Activated CD8-positive, alpha-beta memory T cell treated with anti-CD3 and anti-CD28 coated beads, Interleukin-2, amount 10 ng/mL, durations not matched to agents 7 days and 5 days (primary cell): ENCODE data around the gene GANAB. TPM values are rescaled to one million over a fixed set of nuclear protein-coding genes. Genes with fewer than 3 reads are reported as not detected.
"Not testable (repeated sequence)": the region's sequence is repeated elsewhere in the genome, so short reads cannot be mapped to it uniquely, and the experiment has no call there.

Source experiments
- ATAC-seq: fragments of 150-1000 bp; cut with Tn5 transposase; one replicate; pipeline ENCODE4 v1.10.0; 2021; ENCODE audit warnings: moderate library complexity
- CTCF ChIA-PET: fragments of 350-600 bp; sonication (Branson Sonifier 250); formaldehyde crosslinking; loops from one replicate; lab custom pipeline; 2021; ENCODE audit warnings: antibody characterized with exemption; lab: Charles Lee
- DNase-seq: peaks from one replicate; pipeline ENCODE4 v3.0.0-alpha.2; 2020
- H3K27ac Mint-ChIP-seq: one replicate; pipeline ENCODE4 v1.8.0; 2021; ENCODE audit warnings: mild to moderate bottlenecking, mixed read lengths
- H3K27me3 Mint-ChIP-seq: one replicate; pipeline ENCODE4 v1.8.0; 2021; ENCODE audit warnings: mixed read lengths
- H3K36me3 Mint-ChIP-seq: one replicate; pipeline ENCODE4 v1.8.0; 2021; ENCODE audit warnings: mild to moderate bottlenecking, mixed read lengths
- H3K4me1 Mint-ChIP-seq: one replicate; pipeline ENCODE4 v1.8.0; 2021; ENCODE audit warnings: mixed read lengths
- H3K4me3 Mint-ChIP-seq: one replicate; pipeline ENCODE4 v1.8.0; 2021; ENCODE audit warnings: mild to moderate bottlenecking, moderate library complexity, mixed read lengths
- H3K9me3 Mint-ChIP-seq: one replicate; pipeline ENCODE4 v1.8.0; 2022; ENCODE audit warnings: low read depth, mixed read lengths
- total RNA-seq, 2 experiments: library from RNA; stranded (reverse); gene quantifications; one replicate each; pipeline ENCODE4 v1.2.3, GENCODE V29; 2021

The GANAB gene
- total RNA-seq, 2 experiments from 2014 or later: 248 to 275 TPM

DNA sequence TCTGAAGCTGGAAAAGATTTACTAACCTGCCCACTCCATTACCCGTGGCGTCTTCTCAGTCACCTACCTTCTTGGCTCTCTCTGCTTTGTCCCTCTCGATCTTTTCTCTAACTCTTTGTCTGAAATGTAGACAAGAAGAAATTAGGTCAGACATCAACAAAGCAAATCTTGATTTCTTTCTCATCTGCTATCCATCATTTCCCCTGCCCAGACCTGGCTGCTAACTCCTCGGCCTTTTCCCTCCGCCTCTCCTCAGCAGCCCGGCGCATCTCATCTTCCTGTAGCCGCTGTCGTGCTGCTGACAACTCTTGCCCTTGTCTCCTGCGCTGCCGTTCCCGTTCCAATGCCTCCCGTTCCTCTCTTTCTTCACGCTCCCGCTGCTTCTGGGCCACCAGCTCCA, 31.3 kb upstream of the GANAB start:
- Mint-ChIP-seq H3K27me3 (no peaks in the 10 kb centered on the region), H3K4me1 (peaks cover 44% of the 10 kb centered on the region), H3K36me3 (peaks cover 23% of the 10 kb centered on the region), H3K4me3 (peak overlapping the region; percentile 84), H3K9me3 (no peaks in the 10 kb centered on the region), H3K27ac (peak overlapping the region; percentile 90)
- no peak for DNase-seq
- CTCF ChIA-PET: interaction anchor here (1.0 to 2.1 kb wide), 3 partner anchors 13 to 184 kb away, joined by 3 to 7 read pairs (median 5); partner anchors contain the start of genes C11orf98, CSKMT, EML3 and ROM1
- ATAC-seq: no peak

DNA sequence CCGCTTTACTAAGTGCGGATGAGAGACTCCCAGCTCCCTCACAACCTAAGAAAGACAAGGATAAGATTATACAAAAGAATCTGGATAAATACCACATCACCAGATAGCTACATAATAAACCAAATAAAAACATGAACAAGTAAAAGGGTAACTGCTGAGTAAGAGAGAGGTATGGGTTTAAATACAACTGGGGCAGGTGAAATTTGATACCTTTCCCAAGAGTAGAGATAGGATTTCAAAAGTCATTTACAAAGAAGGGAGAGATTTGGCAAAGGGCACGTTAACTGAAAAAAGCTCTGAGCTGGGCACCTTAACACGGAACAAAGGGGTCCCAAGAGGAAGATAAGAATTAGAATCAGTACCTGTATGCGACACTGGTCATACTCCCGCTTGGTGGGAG, 30.7 kb upstream of the GANAB start:
- Mint-ChIP-seq H3K4me3 (peak overlapping the region; percentile 46), H3K27ac (peak overlapping the region; percentile 90), H3K27me3 (no peaks in the 10 kb centered on the region), H3K9me3 (no peaks in the 10 kb centered on the region), H3K4me1 (peaks cover 50% of the 10 kb centered on the region), H3K36me3 (peaks cover 25% of the 10 kb centered on the region)
- ATAC-seq (no peak), DNase-seq (no peak)
- CTCF ChIA-PET: interaction anchor here (1.0 to 2.1 kb wide), 5 partner anchors 12 to 204 kb away, joined by 3 to 7 read pairs (median 4); partner anchors contain the start of genes C11orf98, CSKMT, EML3 and ROM1

DNA sequence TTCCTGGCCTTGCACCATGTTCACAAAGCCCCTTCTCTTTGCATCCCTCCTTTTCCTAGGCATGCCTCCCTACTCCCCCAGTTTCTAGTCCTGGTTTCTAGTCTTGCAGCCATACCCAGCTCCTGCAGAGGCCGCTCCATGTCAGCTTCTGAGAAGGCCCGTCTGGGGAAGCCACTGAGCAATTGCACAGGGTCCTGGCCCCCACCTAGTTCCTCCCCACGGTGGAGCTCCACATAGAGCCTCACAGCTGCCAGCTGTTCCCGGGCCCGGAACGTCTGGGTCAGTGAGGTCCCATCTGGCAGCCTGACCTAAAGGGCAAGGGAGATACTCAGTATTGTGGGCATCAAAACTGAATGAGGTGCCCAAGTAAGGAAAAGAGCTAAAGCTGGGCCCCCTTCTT, 30.3 kb upstream of the GANAB start:
- peak overlapping the region; percentile 90 for H3K27ac Mint-ChIP-seq
- H3K9me3 Mint-ChIP-seq: no peaks in the 10 kb centered on the region
- ATAC-seq (no peak), DNase-seq (no peak)
- H3K4me3 Mint-ChIP-seq: no peak overlapping the region
- H3K27me3 Mint-ChIP-seq: no peaks in the 10 kb centered on the region
- CTCF ChIA-PET: interaction anchor here (1.0 to 2.1 kb wide), 6 partner anchors 12 to 282 kb away, joined by 3 to 7 read pairs (median 4); partner anchors contain the start of genes C11orf98, CSKMT, EML3 and ROM1
- H3K36me3 Mint-ChIP-seq: peaks cover 26% of the 10 kb centered on the region
- H3K4me1 Mint-ChIP-seq: peaks cover 51% of the 10 kb centered on the region

DNA sequence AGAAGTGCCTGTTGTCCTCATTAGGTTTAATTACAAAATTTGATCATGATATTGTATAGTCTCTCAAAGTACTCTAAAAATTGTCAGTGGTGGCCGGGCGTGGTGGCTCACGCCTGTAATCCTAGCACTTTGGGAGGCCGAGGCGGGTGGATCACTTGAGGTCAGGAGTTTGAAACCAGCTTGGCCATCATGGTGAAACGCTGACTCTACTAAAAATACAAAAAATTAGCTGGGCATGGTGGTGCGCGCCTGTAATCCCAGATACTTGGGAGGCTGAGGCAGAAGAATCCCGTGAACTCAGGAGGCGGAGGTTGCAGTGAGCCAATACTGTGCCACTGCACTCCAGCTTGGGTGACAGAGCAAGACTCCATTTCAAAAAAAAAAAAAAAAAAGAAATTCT, 29.0 kb upstream of the GANAB start:
- peaks cover 34% of the 10 kb centered on the region for H3K36me3 Mint-ChIP-seq
- H3K4me3 Mint-ChIP-seq, H3K9me3 Mint-ChIP-seq, H3K27ac Mint-ChIP-seq, ATAC-seq, DNase-seq, H3K27me3 Mint-ChIP-seq: not testable (repeated sequence)
- CTCF ChIA-PET: interaction anchor here (1.6 to 3.5 kb wide), 2 partner anchors 10 to 281 kb away, joined by 3 to 15 read pairs; partner anchors contain the start of genes C11orf98 and CSKMT
- H3K4me1 Mint-ChIP-seq: peaks cover 50% of the 10 kb centered on the region

DNA sequence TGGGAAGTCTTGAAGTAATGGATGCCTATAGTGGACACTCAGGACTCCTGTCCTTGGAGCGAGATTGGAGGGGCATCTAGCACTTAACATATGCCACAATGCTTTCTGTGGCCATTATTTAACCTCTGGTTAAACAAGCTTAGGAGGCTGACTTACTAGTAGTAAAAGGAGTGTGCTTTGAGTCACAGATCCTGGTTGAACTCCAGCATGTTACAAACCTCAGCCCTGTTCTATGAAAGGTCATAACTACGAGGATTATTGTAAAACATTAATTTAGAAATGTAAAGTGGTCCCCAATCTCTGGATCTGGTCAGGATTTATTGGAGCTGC, 26.7 kb upstream of the GANAB start:
- H3K4me1 Mint-ChIP-seq: peaks cover 60% of the 10 kb centered on the region
- no peaks in the 10 kb centered on the region for H3K27me3 Mint-ChIP-seq
- peak overlapping the region; percentile 96 for H3K27ac Mint-ChIP-seq
- CTCF ChIA-PET: interaction anchor here (0.9 to 7.7 kb wide), 5 partner anchors 8 to 279 kb away, joined by 3 to 50 read pairs (median 5); partner anchors contain the start of genes C11orf98, CSKMT, TMEM179B and TUT1
- peak overlapping the region; percentile 95 for H3K4me3 Mint-ChIP-seq
- no peaks in the 10 kb centered on the region for H3K9me3 Mint-ChIP-seq
- H3K36me3 Mint-ChIP-seq: peaks cover 39% of the 10 kb centered on the region
- DNase-seq: no peak
- no peak for ATAC-seq

DNA sequence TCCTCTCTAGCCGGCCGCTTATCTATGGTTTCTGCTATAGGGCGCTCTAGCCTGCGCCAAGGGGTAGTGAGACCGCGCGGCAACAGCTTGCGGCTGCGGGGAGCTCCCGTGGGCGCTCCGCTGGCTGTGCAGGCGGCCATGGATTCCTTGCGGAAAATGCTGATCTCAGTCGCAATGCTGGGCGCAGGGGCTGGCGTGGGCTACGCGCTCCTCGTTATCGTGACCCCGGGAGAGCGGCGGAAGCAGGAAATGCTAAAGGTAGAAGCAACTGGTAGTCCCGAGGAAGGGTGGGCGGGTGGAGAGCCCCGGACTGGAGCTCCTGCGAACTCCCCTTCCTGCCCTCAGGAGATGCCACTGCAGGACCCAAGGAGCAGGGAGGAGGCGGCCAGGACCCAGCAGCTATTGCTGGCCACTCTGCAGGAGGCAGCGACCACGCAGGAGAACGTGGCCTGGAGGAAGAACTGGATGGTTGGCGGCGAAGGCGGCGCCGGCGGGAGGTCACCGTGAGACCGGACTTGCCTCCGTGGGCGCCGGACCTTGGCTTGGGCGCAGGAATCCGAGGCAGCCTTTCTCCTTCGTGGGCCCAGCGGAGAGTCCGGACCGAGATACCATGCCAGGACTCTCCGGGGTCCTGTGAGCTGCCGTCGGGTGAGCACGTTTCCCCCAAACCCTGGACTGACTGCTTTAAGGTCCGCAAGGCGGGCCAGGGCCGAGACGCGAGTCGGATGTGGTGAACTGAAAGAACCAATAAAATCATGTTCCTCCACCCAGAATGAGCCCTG, 25.4 kb upstream of the GANAB start, which contains the start of the genes LBHD1 and UQCC3:
TSS of gene LBHD1 (minus strand) at position 660 of the 782 bp plus-strand sequence. CDS start 2,236 bp downstream, outside the sequence.
TSS of gene UQCC3 (plus strand) at position 66 of the 782 bp plus-strand sequence. CDS start at position 139, 73 bp downstream.
- CTCF ChIA-PET: interaction anchor here (0.7 to 7.7 kb wide), 18 partner anchors 10 to 285 kb away, joined by 3 to 50 read pairs (median 5); partner anchors contain the start of genes INTS5, MTA2, TAF6L and TMEM179B
- peak within 1 kb of the TSS; percentile 96 for H3K27ac Mint-ChIP-seq
- no peaks in the 10 kb centered on the region for H3K9me3 Mint-ChIP-seq
- DNase-seq (peak; percentile 96), ATAC-seq (peak; percentile 83)
- peak within 1 kb of the TSS; percentile 95 for H3K4me3 Mint-ChIP-seq
- peaks cover 38% of the 10 kb centered on the region for H3K36me3 Mint-ChIP-seq
- peaks cover 54% of the 10 kb centered on the region for H3K4me1 Mint-ChIP-seq
- H3K27me3 Mint-ChIP-seq: no peaks in the 10 kb centered on the region

DNA sequence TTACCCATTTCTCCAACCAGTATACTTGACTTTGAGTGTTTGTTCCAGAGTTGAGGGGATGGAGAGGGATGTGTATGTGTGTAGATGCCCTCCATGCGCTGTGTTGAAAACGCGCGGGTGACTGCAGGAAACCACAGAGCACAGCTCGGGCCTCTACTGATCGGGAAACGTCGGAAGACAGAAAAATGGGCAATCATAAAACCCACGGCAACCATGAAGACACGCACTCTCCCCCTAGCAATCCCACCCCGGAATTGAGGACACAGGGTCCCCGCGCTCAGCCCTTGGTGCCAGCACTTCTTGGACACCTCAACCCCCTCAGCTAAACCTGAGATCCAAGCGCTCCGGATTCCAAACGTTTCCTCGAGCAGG, 24.8 kb upstream of the GANAB start:
- DNase-seq (no peak), ATAC-seq (peak; percentile 20)
- Mint-ChIP-seq H3K4me1 (peaks cover 55% of the 10 kb centered on the region), H3K27me3 (no peaks in the 10 kb centered on the region), H3K27ac (peak overlapping the region; percentile 96), H3K9me3 (no peaks in the 10 kb centered on the region), H3K36me3 (peaks cover 40% of the 10 kb centered on the region), H3K4me3 (peak overlapping the region; percentile 95)
- CTCF ChIA-PET: interaction anchor here (0.7 to 7.7 kb wide), 13 partner anchors 10 to 247 kb away, joined by 3 to 50 read pairs (median 5); partner anchors contain the start of genes MTA2, TAF6L, TMEM179B and TUT1

DNA sequence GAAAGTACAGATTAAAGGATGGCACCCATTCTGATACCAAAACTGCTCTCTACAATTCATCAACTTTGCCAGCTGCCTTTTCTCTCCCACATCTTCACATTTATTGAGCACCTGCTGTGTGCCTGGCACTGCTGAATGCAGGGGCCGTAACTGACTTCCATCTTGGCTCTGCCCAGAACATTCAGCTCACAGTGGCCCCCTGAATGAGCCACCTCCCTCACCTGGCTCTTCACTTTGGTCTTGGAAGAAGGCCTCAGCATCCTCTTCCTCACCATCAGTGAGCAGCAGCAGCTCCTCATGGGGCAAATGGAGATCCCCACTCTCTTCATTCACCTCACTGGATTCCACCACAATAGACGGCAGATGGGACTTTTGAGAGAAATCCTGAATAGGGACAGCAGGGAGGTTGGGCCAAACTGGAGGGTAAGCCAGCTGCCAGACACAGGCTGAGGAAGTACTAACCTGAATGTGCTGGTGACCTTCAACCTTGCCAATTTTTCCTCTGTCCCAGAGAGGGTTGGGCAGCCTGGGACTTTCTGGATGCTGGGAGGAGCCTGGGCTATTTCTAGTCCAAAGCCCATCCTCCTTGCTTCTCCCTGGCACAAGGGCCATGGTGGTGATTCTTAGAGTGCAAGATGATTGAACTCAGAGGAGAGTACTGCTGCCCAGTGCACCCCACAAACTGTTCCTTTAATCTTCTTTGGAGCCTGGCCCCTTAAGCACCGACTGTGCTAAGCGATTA, 23.2 kb upstream of the GANAB start:
- peaks cover 53% of the 10 kb centered on the region for H3K4me1 Mint-ChIP-seq
- no peak for ATAC-seq
- CTCF ChIA-PET: interaction anchor here (0.9 to 7.7 kb wide), 9 partner anchors 11 to 245 kb away, joined by 3 to 50 read pairs (median 5); partner anchors contain the start of gene TUT1
- H3K36me3 Mint-ChIP-seq: peaks cover 43% of the 10 kb centered on the region
- H3K4me3 Mint-ChIP-seq: peak overlapping the region; percentile 95
- no peaks in the 10 kb centered on the region for H3K27me3 Mint-ChIP-seq
- DNase-seq: no peak
- H3K9me3 Mint-ChIP-seq: no peaks in the 10 kb centered on the region
- H3K27ac Mint-ChIP-seq: peak overlapping the region; percentile 96

DNA sequence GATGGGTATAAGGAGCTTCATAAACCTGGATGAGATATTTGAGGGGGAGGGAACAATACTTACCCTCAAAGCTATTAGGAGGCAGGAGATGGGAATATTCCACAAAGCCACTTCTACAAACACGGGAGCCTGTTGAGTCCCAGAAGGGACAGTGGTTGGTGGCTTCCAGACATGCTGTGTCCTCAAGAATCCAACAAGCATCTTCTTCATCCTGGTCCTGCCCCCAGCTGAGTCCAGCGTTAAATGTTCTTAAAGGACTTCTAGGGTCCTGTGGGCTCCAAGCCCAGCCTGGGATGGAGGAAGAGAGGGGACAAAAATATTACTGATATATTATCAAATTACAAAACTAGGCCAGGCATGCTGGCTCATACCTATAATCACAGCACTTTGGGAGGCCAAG, 21.0 kb upstream of the GANAB start:
- no peak for ATAC-seq
- Mint-ChIP-seq H3K27me3 (no peaks in the 10 kb centered on the region), H3K36me3 (peaks cover 49% of the 10 kb centered on the region), H3K9me3 (no peaks in the 10 kb centered on the region), H3K27ac (peak overlapping the region; percentile 95), H3K4me3 (peak overlapping the region; percentile 97), H3K4me1 (peaks cover 51% of the 10 kb centered on the region)
- no peak for DNase-seq
- CTCF ChIA-PET: interaction anchor here (0.8 to 7.7 kb wide), 6 partner anchors 12 to 124 kb away, joined by 3 to 50 read pairs (median 4); partner anchors contain the start of gene TUT1

DNA sequence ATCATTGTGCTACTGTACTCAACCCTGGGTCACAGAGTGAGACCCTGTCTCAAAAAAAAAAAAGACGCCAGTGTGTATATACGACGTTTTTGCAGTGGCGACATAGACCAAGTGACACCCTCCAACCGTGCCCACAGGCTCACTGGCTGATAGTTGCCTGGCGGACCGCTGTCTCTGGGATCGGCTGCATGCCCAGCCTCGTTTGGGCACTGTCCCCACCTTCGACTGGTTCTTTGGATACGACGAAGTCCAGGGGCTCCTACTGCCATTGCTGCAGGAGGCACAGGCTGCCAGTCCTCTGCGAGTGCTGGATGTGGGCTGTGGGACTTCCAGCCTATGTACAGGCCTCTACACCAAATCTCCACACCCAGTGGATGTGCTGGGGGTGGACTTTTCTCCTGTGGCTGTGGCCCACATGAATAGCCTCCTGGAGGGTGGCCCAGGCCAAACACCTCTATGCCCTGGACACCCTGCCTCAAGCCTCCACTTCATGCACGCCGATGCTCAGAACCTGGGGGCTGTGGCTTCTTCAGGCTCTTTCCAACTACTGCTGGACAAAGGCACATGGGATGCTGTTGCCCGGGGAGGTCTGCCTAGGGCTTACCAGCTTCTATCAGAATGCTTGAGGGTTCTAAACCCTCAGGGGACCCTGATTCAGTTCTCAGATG, 20.0 kb upstream of the GANAB start:
- Mint-ChIP-seq H3K36me3 (peaks cover 47% of the 10 kb centered on the region), H3K27ac (peak overlapping the region; percentile 95), H3K4me3 (peak overlapping the region; percentile 97), H3K4me1 (peaks cover 46% of the 10 kb centered on the region), H3K9me3 (no peaks in the 10 kb centered on the region), H3K27me3 (no peaks in the 10 kb centered on the region)
- CTCF ChIA-PET: interaction anchor here (0.9 to 3.2 kb wide), 6 partner anchors 8 to 87 kb away, joined by 3 to 19 read pairs (median 7); partner anchors contain the start of genes INTS5, TUT1 and ZBTB3
- DNase-seq (no peak), ATAC-seq (no peak)

DNA sequence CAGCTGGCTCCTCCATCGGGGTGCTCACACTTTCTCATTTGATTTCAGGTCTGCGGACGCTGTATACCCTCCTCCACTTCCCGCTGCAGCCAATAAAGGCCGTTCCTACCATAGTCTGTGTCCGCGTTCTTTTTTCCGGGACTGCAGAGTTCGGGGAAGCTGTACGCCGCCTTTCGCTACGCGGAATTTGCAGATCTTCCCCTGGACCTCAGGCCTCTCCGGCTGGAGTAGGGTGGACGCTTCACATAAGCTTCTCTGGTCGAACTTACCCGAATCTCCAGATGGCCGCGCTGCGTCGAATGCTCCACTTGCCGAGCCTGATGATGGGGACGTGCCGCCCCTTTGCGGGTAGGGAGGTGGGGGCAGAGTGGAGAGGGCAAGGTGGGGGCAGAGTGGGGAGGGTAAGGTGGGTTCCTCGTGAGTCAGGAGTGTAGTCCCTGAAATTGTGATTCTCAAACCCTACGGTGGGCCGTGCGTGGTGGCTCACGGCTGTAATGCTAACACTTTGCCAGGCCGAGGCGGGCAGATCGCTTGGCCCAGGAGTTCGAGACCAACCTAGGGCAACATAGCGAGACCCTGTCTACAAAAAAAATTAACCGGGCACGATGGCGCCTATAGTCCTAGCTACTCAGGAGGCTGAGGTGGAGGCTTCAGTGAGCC, 19.3 kb upstream of the GANAB start:
- Mint-ChIP-seq H3K36me3 (peaks cover 43% of the 10 kb centered on the region), H3K4me3 (peak overlapping the region; percentile 97), H3K9me3 (no peaks in the 10 kb centered on the region), H3K27me3 (no peaks in the 10 kb centered on the region), H3K27ac (peak overlapping the region; percentile 95), H3K4me1 (peaks cover 43% of the 10 kb centered on the region)
- ATAC-seq (peak; percentile 34), DNase-seq (peak; percentile 80)
- CTCF ChIA-PET: interaction anchor here (0.6 to 3.2 kb wide), 21 partner anchors 9 to 216 kb away, joined by 3 to 21 read pairs (median 6); partner anchors contain the start of genes B3GAT3, GANAB, HNRNPUL2 and INTS5
